NCI-H2196 treated with DMSO at 0.1 percent for 48 hours (cell line): ENCODE results near the gene ZDHHC3.
"Not testable (repeated sequence)": the region's sequence is repeated elsewhere in the genome, so short reads cannot be mapped to it uniquely, and the experiment has no call there.

Experiments
- DNase-seq: peaks from one replicate; lab custom pipeline; 2025; ENCODE audit not compliant: unreplicated experiment; lab: John Stamatoyannopoulos, UW

The ZDHHC3 gene

GRCh38 chr3:44966795-44967278 is 9.1 kb downstream of the ZDHHC3 start:
- DNase-seq: no peak

DNA sequence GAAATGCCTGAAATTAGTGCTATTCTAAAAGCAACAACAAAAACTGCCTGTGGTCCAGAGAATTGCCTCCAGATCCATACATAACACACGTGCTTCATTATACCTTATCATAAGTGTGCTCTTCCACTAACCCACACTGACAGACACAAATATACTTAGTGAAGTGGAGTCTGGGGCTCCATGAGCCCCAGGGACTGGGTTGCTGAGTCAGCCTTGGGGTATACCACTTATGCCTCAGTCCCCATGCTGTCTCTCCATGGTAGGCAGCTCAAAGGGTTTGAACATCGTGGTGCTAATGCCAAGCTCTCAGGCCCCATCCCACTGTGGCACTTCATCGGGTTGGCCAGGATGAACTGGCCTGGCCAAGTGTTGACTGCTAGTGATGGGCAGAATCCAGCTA is 10.8 kb downstream of the ZDHHC3 start:
- no peak for DNase-seq

GRCh38 chr3:44963571-44964325 is 12.2 kb downstream of the ZDHHC3 start:
- DNase-seq: no peak

DNA sequence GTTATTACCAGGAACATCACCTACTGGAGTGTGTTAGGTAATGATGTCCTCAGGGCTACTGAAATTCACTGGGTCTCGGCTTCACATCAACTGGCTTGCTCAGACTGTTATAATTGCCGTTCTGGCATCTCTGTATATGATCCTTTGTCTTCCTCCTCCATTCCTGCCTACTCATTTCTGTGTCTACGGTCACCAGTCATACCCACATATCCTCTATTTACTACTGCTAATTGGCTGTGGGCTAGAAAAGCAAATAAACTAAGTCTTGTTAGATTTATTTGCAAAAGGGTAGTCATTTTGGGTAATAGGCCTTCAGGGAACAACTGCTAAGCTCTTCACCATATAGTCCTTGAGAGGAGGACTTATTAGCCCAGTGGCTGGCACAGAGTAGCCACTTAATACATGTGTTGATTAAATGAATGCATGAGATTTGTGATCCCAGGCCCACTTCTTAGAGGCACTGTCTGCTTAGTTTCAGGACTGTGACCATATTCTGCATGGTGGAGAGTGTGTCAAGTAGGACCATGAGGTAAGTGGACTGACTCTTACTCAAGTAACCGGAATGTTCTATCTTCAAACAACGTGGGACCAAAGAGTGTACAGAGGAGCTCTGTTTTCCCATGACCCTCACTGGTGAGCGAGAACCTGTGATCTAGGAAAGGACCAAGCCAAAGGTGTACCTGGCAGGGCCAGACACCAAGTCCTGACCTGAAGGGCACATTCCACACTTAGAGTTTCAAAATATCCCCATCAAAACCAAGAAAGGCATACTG is 13.2 kb downstream of the ZDHHC3 start:
- no peak for DNase-seq

GRCh38 chr3:44961888-44962287 is 14.1 kb downstream of the ZDHHC3 start:
- no peak for DNase-seq

GRCh38 chr3:44960387-44961026 is 15.5 kb downstream of the ZDHHC3 start:
- no peak for DNase-seq

DNA sequence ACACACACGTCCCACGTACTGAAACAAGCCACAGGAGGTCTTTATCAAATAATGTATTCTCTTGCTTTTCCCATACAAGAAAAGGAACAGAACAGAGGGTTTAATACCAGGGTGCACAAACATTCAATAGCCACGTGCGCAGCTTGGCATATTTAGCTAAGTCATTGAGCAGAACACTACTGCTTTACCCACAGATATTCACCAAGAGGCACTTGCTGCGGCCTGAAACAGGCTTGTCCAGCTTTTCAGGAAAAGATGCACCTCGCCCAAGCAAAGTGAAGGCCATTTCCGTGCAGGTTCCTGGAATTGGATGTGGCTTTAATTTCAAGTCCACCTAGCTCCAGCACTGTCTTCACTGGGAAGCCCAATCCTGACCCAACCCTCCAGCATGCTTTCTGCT is 17.6 kb downstream of the ZDHHC3 start:
- DNase-seq: no peak

DNA sequence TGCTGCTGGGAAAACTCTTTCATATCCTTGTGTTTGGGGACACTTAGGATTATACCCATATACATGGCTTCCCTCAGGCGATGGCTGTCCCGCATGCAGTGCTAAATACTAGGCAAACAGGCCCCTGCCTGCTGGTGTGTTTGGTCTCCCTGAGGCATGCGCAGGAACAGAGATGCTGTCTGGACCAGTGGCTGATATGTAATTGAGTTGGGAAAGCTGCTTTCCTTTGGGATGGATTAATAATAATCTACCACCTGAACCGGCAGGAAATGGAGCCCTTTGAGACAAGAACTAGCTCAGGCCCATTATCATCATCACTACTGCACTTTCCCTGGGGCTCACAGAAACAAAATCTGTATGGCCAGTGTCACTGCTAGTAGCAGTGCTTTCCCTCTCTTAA is 18.0 kb downstream of the ZDHHC3 start:
- DNase-seq: no peak

DNA sequence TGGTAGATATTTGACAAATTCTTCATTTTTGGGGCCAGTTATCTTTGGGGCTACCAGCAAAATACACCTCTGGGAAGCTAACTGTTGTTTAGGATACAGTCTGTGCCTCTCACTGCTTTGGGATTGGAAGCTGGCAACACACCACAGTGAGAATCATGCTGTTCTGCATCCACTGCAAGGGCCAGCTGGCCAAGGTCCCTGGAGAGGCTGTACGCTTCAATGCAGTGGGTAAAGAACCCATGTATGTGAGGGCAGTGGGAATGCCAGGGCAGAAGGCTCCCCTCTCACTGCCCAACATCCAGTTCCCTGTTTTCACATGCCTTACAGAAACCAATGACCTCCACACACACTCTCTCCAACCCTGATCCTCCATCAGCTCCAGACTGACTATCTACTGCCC is 20.1 kb downstream of the ZDHHC3 start:
- no peak for DNase-seq

GRCh38 chr3:44954962-44955361 is 21.0 kb downstream of the ZDHHC3 start:
- DNase-seq: no peak

DNA sequence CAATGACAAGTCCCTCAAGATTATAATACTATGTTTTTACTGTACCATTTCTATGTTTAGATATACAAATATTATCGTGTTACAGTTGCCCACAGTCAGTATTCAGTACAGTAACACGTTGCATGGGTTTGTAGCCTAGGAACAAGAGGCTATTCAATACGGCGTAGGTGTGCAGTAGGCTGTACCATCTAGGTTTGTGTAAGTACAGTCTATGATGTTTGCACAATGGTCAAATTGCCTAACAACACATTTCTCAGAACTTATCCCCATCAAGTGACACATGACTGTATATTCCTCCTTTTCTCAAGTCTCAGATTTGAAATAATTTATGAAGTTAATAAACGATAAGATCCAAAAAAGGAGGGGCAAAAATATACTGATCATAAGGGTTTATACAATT is 21.7 kb downstream of the ZDHHC3 start:
- no peak for DNase-seq

GRCh38 chr3:44952689-44953088 is 23.3 kb downstream of the ZDHHC3 start:
- DNase-seq: no peak

DNA sequence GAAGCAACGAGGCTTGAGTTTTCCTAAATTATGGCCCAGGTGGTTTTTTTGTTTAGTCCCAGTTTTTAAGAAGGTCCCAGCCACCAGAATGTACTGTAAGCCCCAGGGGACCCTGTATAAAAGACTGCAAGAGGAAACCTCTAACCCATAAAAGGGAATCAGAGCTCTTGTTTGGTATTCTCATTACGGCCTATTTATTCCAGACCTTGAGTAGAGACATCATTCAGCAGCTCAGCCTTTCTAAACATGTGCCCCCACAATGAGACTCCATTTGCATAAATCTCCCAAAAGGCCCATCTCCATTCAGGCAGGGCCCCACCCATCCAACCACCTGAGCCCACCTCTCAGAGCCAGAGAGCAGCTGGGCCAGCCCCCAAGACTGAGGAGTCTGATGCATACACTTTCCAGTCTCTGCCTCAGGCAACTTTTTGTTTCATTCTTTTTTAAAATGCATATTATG is 25.7 kb downstream of the ZDHHC3 start:
- DNase-seq: no peak

DNA sequence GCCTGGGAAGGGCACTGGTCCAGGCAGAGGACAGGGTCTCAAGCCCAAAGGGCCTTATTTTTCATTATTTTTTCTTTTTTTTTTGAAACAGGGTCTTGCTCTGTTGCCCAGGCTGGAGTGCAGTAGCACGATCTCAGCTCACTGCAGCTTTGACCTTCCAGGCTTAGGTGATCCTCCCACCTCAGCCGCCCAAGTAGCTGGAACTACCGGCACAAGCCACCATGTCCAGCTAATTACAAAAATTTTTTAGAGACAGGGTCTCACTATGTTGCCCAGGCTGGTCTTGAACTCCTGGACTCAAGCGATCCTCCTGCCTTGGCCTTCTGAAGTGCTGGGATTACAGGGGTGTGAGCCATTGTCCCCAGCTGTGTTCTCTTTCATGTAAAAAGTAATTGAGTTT is 26.2 kb downstream of the ZDHHC3 start:
- DNase-seq: not testable (repeated sequence)

DNA sequence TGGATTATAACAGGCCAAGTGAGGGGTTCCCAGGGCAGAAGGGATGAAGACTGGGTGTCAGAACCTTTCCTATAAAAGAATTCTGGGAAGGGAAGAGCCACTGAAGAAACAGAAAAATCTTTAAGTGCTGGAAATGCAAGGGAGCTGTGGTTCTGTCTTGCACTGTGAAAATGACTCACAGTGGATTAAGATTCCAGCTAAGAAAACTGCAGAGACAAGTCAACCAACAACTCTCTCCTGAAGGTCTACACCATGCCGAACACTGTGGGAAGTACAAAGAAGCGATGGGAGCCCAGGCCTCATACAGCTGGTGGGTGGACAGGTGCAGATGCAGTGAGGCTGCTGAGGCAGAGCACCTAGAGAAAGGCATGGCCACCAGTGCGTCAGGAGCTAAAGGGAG is 27.7 kb downstream of the ZDHHC3 start:
- no peak for DNase-seq

DNA sequence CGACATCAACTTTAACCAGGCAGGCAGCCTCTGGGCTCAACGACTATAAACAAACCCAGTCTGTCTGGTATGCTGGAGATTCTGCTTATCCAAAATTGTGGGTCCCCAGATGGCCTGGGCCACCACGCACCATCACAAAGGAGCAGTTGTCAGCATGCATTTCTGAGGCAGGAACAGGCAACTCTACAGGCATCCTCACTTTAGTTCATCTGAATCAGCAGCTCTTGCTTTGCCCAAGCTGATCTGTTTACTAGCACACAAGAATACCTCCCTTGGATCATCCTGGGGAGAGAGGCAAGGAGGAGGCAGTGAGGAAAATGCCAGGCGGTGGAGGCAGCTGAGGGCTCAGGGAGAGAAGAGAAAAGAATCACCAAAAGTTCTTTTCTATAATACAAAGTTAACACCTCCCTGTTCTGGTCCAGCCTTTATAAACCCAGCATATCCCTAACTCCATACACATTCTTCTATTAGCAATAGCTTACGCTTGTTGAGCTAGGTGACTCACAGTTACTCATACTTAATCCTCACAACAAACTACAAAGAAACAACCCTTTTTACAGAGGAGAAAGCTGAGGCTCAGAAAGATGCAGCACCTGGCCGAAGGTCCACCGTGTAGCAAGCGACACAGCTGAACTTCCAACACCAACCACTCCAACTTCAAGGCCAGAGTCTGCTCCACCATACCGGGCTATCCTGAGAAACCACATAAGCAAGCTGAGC is 33.6 kb downstream of the ZDHHC3 start:
- DNase-seq: no peak

- no peak for DNase-seq
Observed at GRCh38 chr3:44939581-44940036, 36.4 kb downstream of the ZDHHC3 start.

DNA sequence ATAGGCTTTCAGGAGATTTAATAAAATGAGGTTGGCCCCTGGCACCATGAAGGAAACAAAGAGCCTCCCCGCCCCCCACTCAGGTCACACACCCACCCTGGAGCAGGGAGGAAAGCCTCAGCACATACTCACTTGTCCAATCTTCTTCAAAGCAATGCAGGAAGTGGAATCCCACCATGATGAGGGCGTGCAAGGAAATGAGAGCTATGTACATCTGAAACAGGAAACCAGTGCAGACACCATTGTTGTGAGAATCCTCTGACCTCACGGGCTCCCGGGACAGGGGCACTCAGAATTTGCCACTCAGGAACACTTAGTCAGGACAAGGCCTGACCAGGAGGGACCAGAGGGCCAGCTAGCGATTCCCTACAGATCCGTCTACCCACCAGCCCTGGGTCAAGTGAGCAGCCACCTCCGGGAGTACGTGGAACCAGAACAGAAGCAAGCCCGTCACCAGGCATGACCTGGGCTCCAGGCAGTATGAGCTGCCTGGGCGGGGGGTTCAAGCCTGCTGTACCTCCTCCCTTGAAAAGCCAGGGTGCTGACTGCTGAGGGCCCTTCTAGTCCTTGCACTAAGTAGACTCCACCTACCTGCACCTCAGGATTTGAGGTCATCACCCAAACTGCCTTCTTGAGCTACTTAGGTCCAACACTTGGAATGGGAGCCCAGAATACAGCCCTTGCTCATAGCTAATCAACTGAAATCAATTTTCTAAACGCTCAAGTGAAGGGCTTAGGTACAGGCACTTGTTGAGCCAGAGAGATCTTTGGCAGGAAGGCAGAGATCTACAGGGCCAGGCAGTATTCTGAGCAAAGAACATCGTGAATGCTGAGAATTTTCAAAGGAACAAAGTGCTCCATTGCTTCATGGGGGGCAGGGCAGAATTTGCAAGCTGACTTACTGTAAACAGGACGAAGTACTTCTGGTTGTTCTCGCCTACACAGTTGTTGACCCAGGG is 42.7 kb downstream of the ZDHHC3 start:
- no peak for DNase-seq

DNA sequence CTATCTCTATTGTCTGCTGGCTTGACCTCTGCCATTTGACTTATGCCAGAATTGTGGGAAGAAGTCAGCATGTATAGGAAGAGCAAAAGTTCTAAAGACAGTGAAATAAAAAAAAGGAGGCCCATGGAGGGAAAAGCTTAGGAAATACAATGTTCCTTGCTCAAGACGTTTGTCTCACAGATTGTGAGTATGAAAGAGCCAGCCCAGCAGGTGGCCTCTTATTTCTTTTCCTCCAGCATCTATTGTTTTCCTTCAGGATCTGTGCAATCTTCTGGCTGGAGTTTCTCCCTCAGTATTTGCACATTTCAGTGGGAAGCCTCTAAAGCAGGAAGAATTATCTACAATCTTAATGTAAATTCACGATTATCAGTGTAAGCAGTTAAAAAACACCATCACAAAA is 43.7 kb downstream of the ZDHHC3 start:
- no peak for DNase-seq

- DNase-seq: no peak
Observed at GRCh38 chr3:44931791-44932190, 44.2 kb downstream of the ZDHHC3 start.
